Natural killer cell treated with Interleukin-12 subunit alpha and Interleukin-12 subunit beta and Interleukin-15 and Interleukin-18, amount 100 ng/mL, for 72 hours (primary cell): ENCODE measurements around the gene GRIP2. TPM values are rescaled to one million over a fixed set of nuclear protein-coding genes. Genes with fewer than 3 reads are reported as not detected.

ENCODE experiments used
- ATAC-seq, 2 donors: fragments of 150-1000 bp; cut with Tn5 transposase in 1 of 2; sonication (Bioruptor Pico), chemical (Tn5 transposase) in 1 of 2; 2 replicates each; pipeline ENCODE4 v1.10.0; 2021
- DNase-seq: peaks from one replicate; pipeline ENCODE4 v3.0.0; 2022; ENCODE audit warnings: low spot score
- H3K27ac Mint-ChIP-seq, 2 donors: 1 replicate in 1 of 2; 2 replicates in 1 of 2; pipeline ENCODE4 v1.8.0; 2022; ENCODE audit warnings: mixed read lengths in 2 of 2, mild to moderate bottlenecking in 1 of 2, moderate library complexity in 1 of 2
- H3K27me3 Mint-ChIP-seq, 2 donors: 1 replicate in 1 of 2; 2 replicates in 1 of 2; pipeline ENCODE4 v1.8.0; 2022; ENCODE audit warnings: mixed read lengths in 2 of 2
- H3K36me3 Mint-ChIP-seq: one replicate; pipeline ENCODE4 v1.8.0; 2022; ENCODE audit warnings: mixed read lengths
- H3K4me1 Mint-ChIP-seq, 2 donors: 1 replicate in 1 of 2; 2 replicates in 1 of 2; pipeline ENCODE4 v1.8.0; 2022; ENCODE audit warnings: low read depth in 2 of 2, mixed read lengths in 2 of 2, mild to moderate bottlenecking in 1 of 2
- H3K4me3 Mint-ChIP-seq: one replicate; pipeline ENCODE4 v1.8.0; 2022; ENCODE audit warnings: mixed read lengths
- H3K9me3 Mint-ChIP-seq: 2 replicates; pipeline ENCODE4 v1.8.0; 2022; ENCODE audit warnings: mixed read lengths
- total RNA-seq, 2 donors: library from RNA; stranded (reverse); gene quantifications; one replicate each; pipeline ENCODE4 v1.2.3, GENCODE V29; 2022

The GRIP2 gene
- total RNA-seq, 2 donors from 2014 or later = not detected

DNA sequence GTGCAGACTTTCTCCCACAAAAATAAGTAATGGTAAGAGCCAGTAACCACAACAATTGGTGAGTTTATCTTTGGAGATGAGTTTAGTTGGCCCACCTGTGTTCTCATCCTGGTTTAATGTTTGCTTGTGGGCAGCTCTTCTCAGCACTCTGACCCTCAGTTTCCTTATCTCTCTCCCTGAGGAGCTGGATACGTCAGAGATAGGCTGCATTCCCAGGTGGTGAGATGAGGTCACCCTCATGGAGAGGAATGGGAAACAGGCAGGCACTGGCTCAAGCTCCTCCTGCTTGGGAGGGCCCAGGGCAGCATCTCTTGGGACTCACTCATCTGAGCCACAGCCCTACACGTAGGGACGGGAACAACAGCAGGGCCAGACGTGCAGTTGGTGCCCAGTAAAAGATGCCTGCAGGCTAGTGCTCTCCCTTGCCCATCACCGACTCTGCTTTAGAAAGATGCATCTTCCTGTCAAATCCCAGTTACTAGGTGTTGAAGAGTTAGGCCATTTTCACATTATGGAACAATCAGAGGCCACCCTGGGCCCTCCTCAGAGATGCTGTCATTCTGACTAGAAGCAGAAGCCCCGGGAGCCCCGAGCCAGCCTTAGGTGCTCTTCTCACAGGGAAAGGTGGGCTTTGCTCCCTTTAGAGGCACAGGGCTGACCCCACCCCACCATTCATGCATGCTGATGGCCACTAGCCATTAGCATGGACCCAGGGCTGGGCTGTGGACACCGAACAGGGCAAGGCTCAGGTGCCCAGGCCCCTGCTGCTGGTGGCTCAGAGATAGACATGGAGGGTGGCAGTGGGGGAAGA, 59.7 kb downstream of the GRIP2 start:
- Mint-ChIP-seq H3K36me3 (peaks cover 7% of the 10 kb centered on the region), H3K9me3 (no peaks in the 10 kb centered on the region), H3K27ac (no peak overlapping the region), H3K4me1 (peaks cover 0 to 3% of the 10 kb centered on the region in 2 donors), H3K27me3 (no peaks in the 10 kb centered on the region), H3K4me3 (no peak overlapping the region)
- no peak for ATAC-seq
- peak; percentile 18 for DNase-seq

GRCh38 chr3:14479591-14479990, 60.6 kb downstream of the GRIP2 start:
- no peak for ATAC-seq
- no peak for DNase-seq
- H3K4me1 Mint-ChIP-seq = peaks cover 0 to 3% of the 10 kb centered on the region in 2 donors
- H3K9me3 Mint-ChIP-seq = no peaks in the 10 kb centered on the region
- H3K4me3 Mint-ChIP-seq = no peak overlapping the region
- H3K27ac Mint-ChIP-seq = no peak overlapping the region
- peaks cover 7% of the 10 kb centered on the region for H3K36me3 Mint-ChIP-seq
- no peaks in the 10 kb centered on the region for H3K27me3 Mint-ChIP-seq

DNA sequence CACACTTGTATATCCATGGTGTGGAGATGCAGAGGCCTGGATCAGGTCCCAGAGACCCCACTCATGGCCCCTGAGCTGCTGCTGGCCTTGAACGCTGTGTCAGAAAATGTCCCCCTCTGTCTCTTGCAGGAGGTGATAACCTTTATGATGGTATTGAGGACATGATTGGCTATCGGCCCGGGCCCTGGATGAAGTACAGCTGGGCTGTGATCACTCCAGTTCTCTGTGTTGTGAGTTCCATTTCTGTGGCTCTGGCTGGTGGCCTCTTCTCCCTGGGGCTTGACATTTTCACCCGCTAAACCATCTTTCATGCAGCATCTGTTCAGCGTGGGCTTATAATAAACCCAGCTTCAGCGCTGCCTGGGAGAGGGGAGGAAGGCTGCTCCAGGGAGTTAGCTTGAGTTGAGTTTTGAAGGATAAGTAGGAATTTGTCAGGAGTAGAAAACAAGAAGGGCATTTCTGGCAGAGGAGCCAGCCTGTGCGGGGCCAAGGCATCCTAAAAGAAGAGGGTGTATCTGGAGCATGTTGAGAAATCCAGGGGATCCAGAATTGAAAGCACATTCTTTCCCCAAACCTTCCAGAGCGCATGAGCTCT, 61.1 kb downstream of the GRIP2 start:
- no peaks in the 10 kb centered on the region for H3K27me3 Mint-ChIP-seq
- no peak for ATAC-seq
- H3K27ac Mint-ChIP-seq = no peak overlapping the region
- peaks cover 7% of the 10 kb centered on the region for H3K36me3 Mint-ChIP-seq
- no peaks in the 10 kb centered on the region for H3K9me3 Mint-ChIP-seq
- peaks cover 0 to 3% of the 10 kb centered on the region in 2 donors for H3K4me1 Mint-ChIP-seq
- peak; percentile 34 for DNase-seq
- no peak overlapping the region for H3K4me3 Mint-ChIP-seq

- Mint-ChIP-seq H3K9me3 (no peaks in the 10 kb centered on the region), H3K36me3 (peaks cover 7% of the 10 kb centered on the region), H3K4me1 (no peaks in the 10 kb centered on the region), H3K27ac (no peak overlapping the region), H3K27me3 (no peaks in the 10 kb centered on the region), H3K4me3 (no peak overlapping the region)
- no peak for ATAC-seq
- peak; percentile 10 for DNase-seq
These were observed 62.7 kb downstream of the GRIP2 start for GRCh38 chr3:14477311-14477935.

DNA sequence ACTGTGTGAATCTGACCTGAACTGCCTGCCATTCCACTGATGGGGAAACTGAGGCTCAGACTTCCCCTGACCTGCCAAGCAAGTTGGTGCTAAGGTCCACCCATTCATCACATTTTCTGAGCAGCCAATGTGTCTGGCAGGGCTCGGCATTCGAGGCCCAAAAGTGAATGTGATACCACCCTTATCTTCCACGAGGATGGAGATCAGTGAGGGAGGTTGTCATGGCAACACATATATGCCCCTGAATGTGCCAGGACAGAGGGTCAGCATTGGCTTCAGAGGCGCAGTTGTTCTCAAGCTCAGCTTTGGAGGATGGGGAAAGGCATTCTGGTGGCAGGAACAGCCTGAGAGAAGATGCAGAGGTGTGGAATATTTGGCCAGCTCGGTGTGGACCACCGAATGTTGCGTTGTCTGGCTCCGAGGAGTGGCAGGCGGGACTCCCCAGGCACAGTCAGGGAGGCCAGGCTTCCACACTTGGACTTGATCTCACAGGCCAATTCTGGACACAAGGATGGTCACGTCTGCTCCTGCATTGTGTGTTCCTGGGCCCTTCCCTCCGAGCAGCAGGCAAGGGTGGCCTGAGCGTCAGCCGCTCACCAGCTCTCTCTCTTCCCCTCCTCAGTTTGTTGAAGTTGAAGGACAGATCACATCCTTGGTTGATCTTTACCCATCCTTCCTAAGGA, 63.4 kb downstream of the GRIP2 start:
- ATAC-seq (no peak), DNase-seq (no peak)
- H3K27ac Mint-ChIP-seq = no peak overlapping the region
- H3K9me3 Mint-ChIP-seq = no peaks in the 10 kb centered on the region
- no peaks in the 10 kb centered on the region for H3K4me1 Mint-ChIP-seq
- no peaks in the 10 kb centered on the region for H3K27me3 Mint-ChIP-seq
- no peak overlapping the region for H3K4me3 Mint-ChIP-seq
- H3K36me3 Mint-ChIP-seq = peaks cover 7% of the 10 kb centered on the region

DNA sequence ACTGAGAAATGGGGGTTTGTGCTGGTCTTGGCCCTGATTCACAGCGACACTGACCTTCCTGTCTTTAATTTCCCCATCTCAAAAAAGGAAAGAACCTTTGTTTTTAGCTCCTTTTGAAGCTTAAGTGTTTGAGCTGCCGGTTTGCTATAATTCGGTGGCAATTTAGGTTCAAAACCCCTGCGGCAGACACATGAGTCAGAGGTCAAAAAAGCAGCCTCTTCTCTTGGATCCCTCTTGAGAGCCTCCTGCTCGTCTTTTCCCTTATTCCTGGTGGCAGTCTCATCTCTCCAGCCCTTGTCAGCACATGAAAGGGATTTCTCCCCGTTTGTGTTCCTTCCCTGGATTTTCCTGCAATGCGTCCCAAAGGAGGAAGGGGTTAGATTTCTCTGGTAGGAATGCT, 64.5 kb downstream of the GRIP2 start:
- Mint-ChIP-seq H3K4me1 (no peaks in the 10 kb centered on the region), H3K27me3 (no peaks in the 10 kb centered on the region), H3K9me3 (no peaks in the 10 kb centered on the region), H3K27ac (no peak overlapping the region), H3K4me3 (no peak overlapping the region), H3K36me3 (peaks cover 7% of the 10 kb centered on the region)
- ATAC-seq = no peak
- no peak for DNase-seq

- no peaks in the 10 kb centered on the region for H3K27me3 Mint-ChIP-seq
- no peaks in the 10 kb centered on the region for H3K4me1 Mint-ChIP-seq
- H3K36me3 Mint-ChIP-seq = peaks cover 7% of the 10 kb centered on the region
- no peaks in the 10 kb centered on the region for H3K9me3 Mint-ChIP-seq
- no peak for ATAC-seq
- H3K27ac Mint-ChIP-seq = no peak overlapping the region
- no peak overlapping the region for H3K4me3 Mint-ChIP-seq
- DNase-seq = no peak
These were observed 65.6 kb downstream of the GRIP2 start for GRCh38 chr3:14474363-14475081.

GRCh38 chr3:14473411-14473891, 66.7 kb downstream of the GRIP2 start:
- no peaks in the 10 kb centered on the region for H3K27me3 Mint-ChIP-seq
- no peak for ATAC-seq
- no peak overlapping the region for H3K27ac Mint-ChIP-seq
- no peaks in the 10 kb centered on the region for H3K4me1 Mint-ChIP-seq
- H3K4me3 Mint-ChIP-seq = no peak overlapping the region
- DNase-seq = no peak
- H3K9me3 Mint-ChIP-seq = no peaks in the 10 kb centered on the region
- H3K36me3 Mint-ChIP-seq = peaks cover 4% of the 10 kb centered on the region

DNA sequence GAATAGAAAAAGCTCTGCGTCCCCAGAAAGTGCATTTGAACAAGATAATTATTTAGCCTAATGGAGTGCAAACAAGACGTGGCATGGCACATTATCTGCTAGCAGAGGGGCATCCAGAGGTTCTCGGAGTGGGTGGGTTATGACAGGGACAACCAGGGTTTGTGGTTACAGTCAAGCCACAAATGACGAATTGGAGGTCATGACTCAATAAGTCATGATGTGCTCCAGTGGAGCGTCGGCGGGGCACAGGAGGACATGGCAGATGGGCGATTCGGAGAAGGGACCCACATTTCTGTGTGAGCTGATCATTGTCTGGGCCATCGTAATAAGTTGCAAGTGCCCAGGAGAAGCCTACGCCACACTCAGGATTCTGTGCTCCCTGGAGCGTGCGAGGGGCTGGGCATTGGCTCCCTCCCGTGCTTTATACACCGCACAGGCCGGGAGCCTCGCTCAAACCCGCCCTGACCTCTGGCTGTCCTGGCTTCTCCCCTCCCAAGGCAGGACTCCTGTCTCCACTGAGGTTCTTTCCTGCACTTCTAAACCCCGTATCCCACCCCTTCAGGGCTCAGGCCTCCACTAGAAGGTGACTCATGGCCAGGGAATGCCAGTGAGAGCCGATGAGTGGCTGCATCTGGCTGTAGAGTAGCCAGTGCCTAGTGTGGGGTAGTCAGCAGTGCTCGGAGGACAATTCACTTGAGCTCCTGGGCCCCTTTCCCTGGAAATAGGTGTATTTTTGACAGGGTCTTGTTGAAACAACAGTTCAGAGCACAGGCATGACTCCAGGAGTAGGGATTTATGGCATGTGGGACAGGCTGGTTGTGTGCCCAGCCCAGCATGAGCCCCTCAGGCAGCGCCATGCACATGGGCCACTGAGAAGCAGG, 67.4 kb downstream of the GRIP2 start:
- Mint-ChIP-seq H3K4me3 (no peak overlapping the region), H3K27me3 (no peaks in the 10 kb centered on the region), H3K9me3 (no peaks in the 10 kb centered on the region), H3K36me3 (no peaks in the 10 kb centered on the region), H3K27ac (no peak overlapping the region), H3K4me1 (peaks cover 0 to 3% of the 10 kb centered on the region in 2 donors)
- DNase-seq = no peak
- ATAC-seq = no peak

GRCh38 chr3:14471690-14472089, 68.5 kb downstream of the GRIP2 start:
- Mint-ChIP-seq H3K27me3 (no peaks in the 10 kb centered on the region), H3K4me1 (peaks cover 0 to 4% of the 10 kb centered on the region in 2 donors), H3K9me3 (no peaks in the 10 kb centered on the region), H3K4me3 (no peak overlapping the region), H3K36me3 (no peaks in the 10 kb centered on the region), H3K27ac (no peak overlapping the region)
- no peak for ATAC-seq
- DNase-seq = no peak

- Mint-ChIP-seq H3K9me3 (no peaks in the 10 kb centered on the region), H3K27me3 (no peaks in the 10 kb centered on the region), H3K4me1 (peaks cover 0 to 4% of the 10 kb centered on the region in 2 donors), H3K27ac (no peak overlapping the region), H3K4me3 (no peak overlapping the region), H3K36me3 (no peaks in the 10 kb centered on the region)
- DNase-seq (no peak), ATAC-seq (no peak)
These were observed 69.1 kb downstream of the GRIP2 start for GRCh38 chr3:14471016-14471415.

DNA sequence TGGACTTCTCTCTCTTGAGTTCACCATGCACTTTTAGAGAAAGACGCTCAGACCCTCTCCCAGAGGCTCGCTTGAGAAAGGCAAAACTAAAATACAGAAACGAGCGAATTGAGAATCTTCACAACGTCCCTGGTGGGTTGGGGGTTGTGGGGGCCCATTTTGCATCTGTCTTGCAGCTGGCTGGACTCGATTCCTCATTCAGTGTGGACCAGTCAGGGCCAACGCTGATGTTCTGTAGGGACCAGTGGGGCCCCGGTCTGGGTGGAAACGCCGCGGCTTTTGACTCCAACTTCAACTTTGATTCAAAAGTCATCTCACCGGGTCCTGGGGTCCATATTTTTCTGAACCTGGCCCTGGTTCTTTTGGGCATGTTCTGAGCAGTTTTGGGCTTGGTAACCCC, 69.7 kb downstream of the GRIP2 start:
- no peak overlapping the region for H3K4me3 Mint-ChIP-seq
- peaks cover 0 to 4% of the 10 kb centered on the region in 2 donors for H3K4me1 Mint-ChIP-seq
- no peaks in the 10 kb centered on the region for H3K9me3 Mint-ChIP-seq
- no peak overlapping the region for H3K27ac Mint-ChIP-seq
- no peaks in the 10 kb centered on the region for H3K36me3 Mint-ChIP-seq
- DNase-seq (no peak), ATAC-seq (no peak)
- H3K27me3 Mint-ChIP-seq = no peaks in the 10 kb centered on the region

DNA sequence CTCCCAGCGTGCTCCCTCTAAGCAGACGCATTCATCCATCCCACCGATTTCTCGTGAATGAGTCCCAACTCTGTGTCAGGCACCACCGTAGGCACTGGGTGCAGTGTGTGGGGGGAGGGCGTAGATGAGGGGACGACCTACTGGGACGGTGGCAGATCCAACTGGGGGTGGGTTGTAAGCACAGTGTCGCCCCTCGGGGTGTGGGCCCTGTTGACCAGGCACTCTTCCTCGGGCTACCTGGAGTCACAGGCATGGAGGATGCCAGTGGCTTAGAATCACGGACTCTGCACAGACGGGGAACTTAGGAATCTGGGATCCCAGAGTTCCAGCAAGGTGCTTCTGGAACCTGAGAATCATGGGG, 71.5 kb downstream of the GRIP2 start:
- no peak overlapping the region for H3K27ac Mint-ChIP-seq
- H3K27me3 Mint-ChIP-seq = no peaks in the 10 kb centered on the region
- DNase-seq (no peak), ATAC-seq (no peak)
- no peaks in the 10 kb centered on the region for H3K9me3 Mint-ChIP-seq
- H3K36me3 Mint-ChIP-seq = no peaks in the 10 kb centered on the region
- H3K4me1 Mint-ChIP-seq = peaks cover 0 to 4% of the 10 kb centered on the region in 2 donors
- H3K4me3 Mint-ChIP-seq = no peak overlapping the region
